ENCODE measurements around the gene ST7. TPM values are rescaled to one million over a fixed set of nuclear protein-coding genes. Genes with fewer than 3 reads are reported as not detected.
"Not testable (repeated sequence)": the region's sequence is repeated elsewhere in the genome, so short reads cannot be mapped to it uniquely, and the experiment has no call there.

The ST7 gene, protein sequence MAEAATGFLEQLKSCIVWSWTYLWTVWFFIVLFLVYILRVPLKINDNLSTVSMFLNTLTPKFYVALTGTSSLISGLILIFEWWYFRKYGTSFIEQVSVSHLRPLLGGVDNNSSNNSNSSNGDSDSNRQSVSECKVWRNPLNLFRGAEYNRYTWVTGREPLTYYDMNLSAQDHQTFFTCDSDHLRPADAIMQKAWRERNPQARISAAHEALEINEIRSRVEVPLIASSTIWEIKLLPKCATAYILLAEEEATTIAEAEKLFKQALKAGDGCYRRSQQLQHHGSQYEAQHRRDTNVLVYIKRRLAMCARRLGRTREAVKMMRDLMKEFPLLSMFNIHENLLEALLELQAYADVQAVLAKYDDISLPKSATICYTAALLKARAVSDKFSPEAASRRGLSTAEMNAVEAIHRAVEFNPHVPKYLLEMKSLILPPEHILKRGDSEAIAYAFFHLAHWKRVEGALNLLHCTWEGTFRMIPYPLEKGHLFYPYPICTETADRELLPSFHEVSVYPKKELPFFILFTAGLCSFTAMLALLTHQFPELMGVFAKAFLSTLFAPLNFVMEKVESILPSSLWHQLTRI
- total RNA-seq, result 10 to 100 TPM; 13.2 to 14.1 TPM

DNA sequence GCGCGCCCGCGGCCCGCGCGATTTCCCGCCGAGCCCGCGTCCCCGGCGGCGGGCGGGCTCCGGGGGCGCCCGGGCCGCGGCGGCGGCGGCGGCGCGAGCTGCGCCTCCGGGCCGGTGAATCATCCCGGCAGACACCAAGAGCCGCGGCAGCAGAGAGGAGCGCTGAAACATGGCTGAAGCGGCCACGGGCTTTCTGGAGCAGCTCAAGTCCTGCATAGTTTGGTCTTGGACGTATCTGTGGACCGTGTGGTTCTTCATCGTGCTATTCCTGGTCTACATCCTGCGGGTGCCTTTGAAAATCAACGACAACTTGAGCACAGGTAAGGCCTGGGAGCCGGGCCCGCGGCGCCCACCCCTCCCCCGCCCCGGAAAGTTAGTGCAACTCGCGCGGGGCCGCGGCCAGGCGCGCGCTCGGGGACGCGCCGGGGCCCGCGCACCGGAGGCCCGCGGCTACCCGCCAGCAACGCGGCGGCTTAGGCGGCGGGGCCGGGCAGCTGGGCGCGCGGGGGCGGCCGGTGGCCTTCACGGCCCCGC, at the start of gene ST7:
TSS of gene ST7 (plus strand) at position 130 of the 534 bp plus-strand sequence. CDS start at position 170, 40 bp downstream.
- ChIA-PET POLR2A (no interaction called here), CTCF (interaction anchor here (1.0 to 1.5 kb wide), 2 partner anchors 21 to 171 kb away, joined by 4 to 5 read pairs; no protein-coding TSS in a partner anchor)

GRCh38 chr7:116906391-116906790, 46.9 kb upstream of the ST7 start:
- ChIA-PET CTCF (no interaction called here), POLR2A (no interaction called here)

- ChIA-PET POLR2A (no interaction called here), CTCF (interaction anchor here (0.6 to 0.7 kb wide), 2 partner anchors 25 to 55 kb away, joined by 3 read pairs; no protein-coding TSS in a partner anchor)
These were observed 42.9 kb upstream of the ST7 start for GRCh38 chr7:116910383-116910782.

GRCh38 chr7:116911801-116912200, 41.5 kb upstream of the ST7 start:
- POLR2A ChIA-PET, result no interaction called here
- CTCF ChIA-PET, result no interaction called here

DNA sequence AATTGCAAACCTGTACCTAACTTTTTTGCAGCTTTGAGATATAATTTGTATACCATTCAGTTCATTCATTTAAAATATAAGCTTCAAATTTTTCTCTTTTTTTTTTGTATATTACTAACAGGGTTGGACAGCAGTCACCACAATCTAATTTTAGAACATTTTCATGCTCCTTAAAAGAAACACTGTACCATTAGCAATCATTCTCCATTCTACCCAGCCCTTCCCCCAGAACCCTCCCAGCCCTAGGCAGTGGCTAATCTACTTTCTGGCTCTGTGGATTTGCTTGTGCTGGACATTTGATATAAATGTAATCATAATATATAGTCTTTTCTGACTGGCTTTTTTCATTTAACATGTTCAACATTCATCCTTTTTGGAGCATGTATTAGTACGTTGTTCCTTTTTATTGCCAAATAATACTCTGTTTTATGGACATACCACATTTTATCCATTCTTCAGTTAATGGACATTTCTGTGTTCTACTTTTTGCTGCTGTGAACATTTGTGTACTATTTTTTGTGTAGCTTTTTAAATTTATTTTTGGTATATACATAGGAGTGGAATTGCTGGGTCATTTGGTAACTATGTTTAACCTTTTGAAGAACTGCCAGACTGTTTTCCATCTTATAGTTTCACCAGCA, 40.9 kb upstream of the ST7 start:
- ChIA-PET POLR2A (no interaction called here), CTCF (no interaction called here)

GRCh38 chr7:116918704-116919103, 34.6 kb upstream of the ST7 start:
- ChIA-PET CTCF (no interaction called here), POLR2A (no interaction called here)

- POLR2A ChIA-PET, result no interaction called here
- CTCF ChIA-PET, result no interaction called here
These were observed 32.9 kb upstream of the ST7 start for GRCh38 chr7:116920359-116920758.

DNA sequence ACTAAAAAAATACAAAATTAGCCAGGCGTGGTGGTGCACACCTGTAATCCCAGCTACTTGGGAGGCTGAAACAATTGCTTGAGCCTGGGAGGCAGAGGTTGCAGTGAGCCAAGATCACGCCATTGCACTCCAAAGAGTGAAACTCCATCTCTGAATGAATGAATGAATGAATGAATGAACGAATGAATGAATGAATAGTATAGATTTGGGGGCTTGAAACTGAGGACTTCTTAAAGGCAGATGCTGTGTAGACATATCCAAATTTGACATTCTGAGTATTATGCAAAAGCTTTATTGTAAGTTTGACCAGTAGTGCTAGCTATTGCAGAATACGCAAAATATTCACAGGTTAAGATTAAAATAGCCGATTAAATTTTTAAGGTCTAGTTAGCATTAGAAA, 30.8 kb upstream of the ST7 start:
- CTCF ChIA-PET, result no interaction called here
- POLR2A ChIA-PET, result no interaction called here

GRCh38 chr7:116924741-116925140, 28.6 kb upstream of the ST7 start:
- ChIA-PET POLR2A (no interaction called here), CTCF (no interaction called here)

DNA sequence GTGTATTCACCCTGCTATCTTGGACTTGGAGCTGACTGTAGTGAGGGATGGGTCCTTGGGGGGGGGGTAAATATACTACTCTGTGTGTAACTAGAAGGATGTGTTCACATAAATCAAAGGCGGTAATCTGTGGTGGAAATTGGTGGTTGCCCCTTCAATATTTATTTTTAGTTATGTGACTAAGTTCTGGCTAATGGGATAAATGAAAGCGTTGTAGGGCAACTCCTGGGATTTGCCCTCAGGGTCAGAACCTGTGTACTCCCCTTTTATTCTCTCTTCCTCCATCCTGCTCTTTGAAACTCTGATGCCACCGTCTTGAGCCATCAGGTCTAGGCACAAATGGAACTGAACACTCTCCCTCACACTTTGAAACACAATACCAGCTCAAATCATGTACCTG, 24.3 kb upstream of the ST7 start:
- POLR2A ChIA-PET, result no interaction called here
- CTCF ChIA-PET, result interaction anchor here (0.7 kb wide), 1 partner anchor 211 kb away, joined by 3 read pairs; no protein-coding TSS in a partner anchor

- ChIA-PET CTCF (interaction anchor here (0.7 to 4.0 kb wide), 8 partner anchors 9 to 210 kb away, joined by 3 to 25 read pairs (median 4); no protein-coding TSS in a partner anchor), POLR2A (no interaction called here)
These were observed 23.1 kb upstream of the ST7 start for GRCh38 chr7:116929914-116930913.

GRCh38 chr7:116932566-116932965, 20.7 kb upstream of the ST7 start:
- ChIA-PET CTCF (interaction anchor here (0.7 to 4.0 kb wide), 3 partner anchors 21 to 194 kb away, joined by 3 to 25 read pairs (median 5); partner anchors contain the start of gene ST7), POLR2A (no interaction called here)

- CTCF ChIA-PET, result interaction anchor here (0.5 to 4.0 kb wide), 2 partner anchors 56 to 193 kb away, joined by 3 to 25 read pairs; no protein-coding TSS in a partner anchor
These were observed 19.8 kb upstream of the ST7 start for GRCh38 chr7:116933465-116933864.

GRCh38 chr7:116934580-116934979, 18.7 kb upstream of the ST7 start:
- ChIA-PET POLR2A (no interaction called here), CTCF (interaction anchor here (0.7 kb wide), 1 partner anchor 1266 kb away, joined by 3 read pairs; no protein-coding TSS in a partner anchor)

More at GRCh38 chr7:116933465-116933864, 19.8 kb upstream of the ST7 start:
- POLR2A ChIA-PET, result no interaction called here

DNA sequence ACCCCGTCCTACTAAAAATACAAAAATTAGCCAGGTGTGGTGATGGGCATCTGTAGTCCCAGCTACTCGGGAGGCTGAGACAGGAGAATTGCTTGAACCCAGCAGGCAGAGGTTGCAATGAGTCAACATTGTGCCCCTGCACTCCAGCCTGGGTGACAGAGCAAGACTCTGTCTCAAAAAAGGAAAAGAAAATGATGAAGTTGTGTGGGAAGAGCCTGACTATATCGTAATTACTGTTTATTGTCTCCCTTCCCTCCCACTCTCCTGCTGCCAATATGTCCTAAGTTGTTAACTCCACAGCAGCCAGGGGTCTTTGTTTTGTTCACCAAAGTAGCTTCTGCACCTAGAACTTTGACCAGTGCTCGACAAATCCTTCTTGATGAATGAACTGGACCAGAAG, 16.5 kb upstream of the ST7 start:
- POLR2A ChIA-PET, result interaction anchor here (0.6 kb wide), 1 partner anchor 225 kb away, joined by 3 read pairs; no protein-coding TSS in a partner anchor
- CTCF ChIA-PET, result not testable (repeated sequence)

GRCh38 chr7:116938678-116939077, 14.6 kb upstream of the ST7 start:
- ChIA-PET CTCF (no interaction called here), POLR2A (no interaction called here)

- ChIA-PET POLR2A (no interaction called here), CTCF (interaction anchor here (0.5 kb wide), 1 partner anchor 41 kb away, joined by 4 read pairs; no protein-coding TSS in a partner anchor)
These were observed 12.5 kb upstream of the ST7 start for GRCh38 chr7:116940689-116941370.

- CTCF ChIA-PET, result no interaction called here
- POLR2A ChIA-PET, result no interaction called here
These were observed 10.8 kb upstream of the ST7 start for GRCh38 chr7:116942504-116942903.

Data from activated CD8-positive, alpha-beta memory T cell treated with anti-CD3 and anti-CD28 coated beads for 36 hours (primary cell).